ENCODE data around the gene DNAI7.

DNAI7 gene

DNA sequence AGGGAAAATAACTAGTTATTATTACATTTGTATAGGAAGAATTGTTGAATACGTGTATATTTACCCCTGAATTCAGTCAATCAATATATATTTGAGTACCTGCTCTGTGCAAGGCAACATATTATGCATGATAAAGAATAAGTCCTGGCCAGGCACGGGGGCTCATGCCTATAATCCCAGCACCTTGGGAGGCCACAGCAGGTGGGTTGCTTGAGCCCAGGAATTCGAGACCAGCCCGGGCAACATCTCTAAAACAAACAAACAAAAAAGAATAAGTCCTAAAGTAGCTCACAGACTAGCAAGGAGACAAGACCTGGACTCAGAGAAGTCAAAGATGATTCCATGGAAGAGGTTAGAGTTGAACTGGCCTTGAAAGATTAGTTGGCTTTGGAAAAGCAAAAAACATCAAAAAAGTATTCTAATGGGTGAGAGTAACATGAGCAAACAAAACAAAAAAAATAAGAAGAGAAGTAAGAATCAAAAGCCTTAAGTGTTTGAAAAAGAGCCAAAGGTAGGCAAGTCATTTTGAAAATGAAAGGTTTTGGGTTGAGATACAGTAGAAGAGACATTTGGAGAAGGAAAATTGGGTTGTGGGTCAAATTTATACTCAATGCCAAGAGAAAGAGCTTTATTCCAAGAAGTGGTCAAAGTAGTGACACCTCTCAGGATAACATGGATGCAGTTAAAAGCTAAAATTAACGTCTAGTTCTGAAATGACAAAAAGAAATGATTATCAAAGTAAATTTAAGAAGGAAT, 130.9 kb downstream of the DNAI7 start:
- H3F3A ChIP-seq (ENCODE audit: insufficient read depth, low read length), result no peaks in the 10 kb centered on the region
- no peak for TF ChIP-seq EZH2 (optimal IDR thresholded peaks at IDR 0.05; ENCODE audit: low read depth, low read length)
- TF ChIP-seq EZH2phosphoT487 (IDR thresholded peaks at IDR 0.05; ENCODE audit: low read length), result no peak
- TF ChIP-seq, protein P1, sequence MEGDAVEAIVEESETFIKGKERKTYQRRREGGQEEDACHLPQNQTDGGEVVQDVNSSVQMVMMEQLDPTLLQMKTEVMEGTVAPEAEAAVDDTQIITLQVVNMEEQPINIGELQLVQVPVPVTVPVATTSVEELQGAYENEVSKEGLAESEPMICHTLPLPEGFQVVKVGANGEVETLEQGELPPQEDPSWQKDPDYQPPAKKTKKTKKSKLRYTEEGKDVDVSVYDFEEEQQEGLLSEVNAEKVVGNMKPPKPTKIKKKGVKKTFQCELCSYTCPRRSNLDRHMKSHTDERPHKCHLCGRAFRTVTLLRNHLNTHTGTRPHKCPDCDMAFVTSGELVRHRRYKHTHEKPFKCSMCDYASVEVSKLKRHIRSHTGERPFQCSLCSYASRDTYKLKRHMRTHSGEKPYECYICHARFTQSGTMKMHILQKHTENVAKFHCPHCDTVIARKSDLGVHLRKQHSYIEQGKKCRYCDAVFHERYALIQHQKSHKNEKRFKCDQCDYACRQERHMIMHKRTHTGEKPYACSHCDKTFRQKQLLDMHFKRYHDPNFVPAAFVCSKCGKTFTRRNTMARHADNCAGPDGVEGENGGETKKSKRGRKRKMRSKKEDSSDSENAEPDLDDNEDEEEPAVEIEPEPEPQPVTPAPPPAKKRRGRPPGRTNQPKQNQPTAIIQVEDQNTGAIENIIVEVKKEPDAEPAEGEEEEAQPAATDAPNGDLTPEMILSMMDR (IDR thresholded peaks at IDR 0.05; ENCODE audit: low read length), result no peak
- H3K4me1 ChIP-seq (ENCODE audit: low read length), result no peaks in the 10 kb centered on the region
- H3K27me3 ChIP-seq (replicated peaks; ENCODE audit: insufficient read depth, low read length), result no peaks in the 10 kb centered on the region
- no peak overlapping the region for H3K4me2 ChIP-seq (ENCODE audit: low read depth, low read length)
- no peak overlapping the region for H3K27ac ChIP-seq (ENCODE audit: low read length)
- H3K9me2 ChIP-seq (replicated peaks; ENCODE audit: insufficient read depth, low read length), result no peaks in the 10 kb centered on the region
- H3K79me2 ChIP-seq (ENCODE audit: low read length), result peaks cover 36% of the 10 kb centered on the region
- no peaks in the 10 kb centered on the region for H4K20me1 ChIP-seq (ENCODE audit: insufficient read depth, low read length)
- no peak overlapping the region for H2AFZ ChIP-seq (ENCODE audit: low read length)
- no peak for DNase-seq
- H3K36me3 ChIP-seq (replicated peaks; ENCODE audit: insufficient read depth, low read length), result no peaks in the 10 kb centered on the region
- no peak overlapping the region for H3K9ac ChIP-seq (ENCODE audit: low read length)
- no peak overlapping the region for H3K4me3 ChIP-seq (ENCODE audit: low read length)
- no peaks in the 10 kb centered on the region for H3K9me3 ChIP-seq (replicated peaks; ENCODE audit: insufficient read depth, low read length)

DNA sequence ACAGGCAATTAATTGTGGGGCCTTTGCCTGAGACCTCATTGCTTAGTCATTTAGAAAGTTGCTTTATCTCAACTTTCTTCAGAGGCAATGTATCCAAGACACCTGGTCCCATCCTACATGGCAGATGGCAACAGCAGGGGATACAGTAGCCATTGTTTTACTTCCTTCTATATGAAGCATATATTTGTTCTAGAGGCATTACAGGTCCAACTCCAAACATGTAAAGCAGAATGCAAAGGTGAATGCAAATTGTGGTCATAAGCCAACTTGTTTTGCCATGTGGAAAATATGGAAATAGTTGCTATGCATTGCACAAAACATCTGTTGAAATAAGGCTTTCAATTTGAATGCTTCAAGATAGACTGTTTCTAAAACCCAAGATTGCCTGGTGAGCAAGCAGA, 136.3 kb downstream of the DNAI7 start:
- Histone ChIP-seq H3K4me1 (ENCODE audit: low read length) (no peaks in the 10 kb centered on the region), H3K9me2 (replicated peaks; ENCODE audit: insufficient read depth, low read length) (no peaks in the 10 kb centered on the region), H3K9ac (ENCODE audit: low read length) (no peak overlapping the region), H3K4me3 (ENCODE audit: low read length) (no peak overlapping the region), H4K20me1 (ENCODE audit: insufficient read depth, low read length) (no peaks in the 10 kb centered on the region), H3K9me3 (replicated peaks; ENCODE audit: insufficient read depth, low read length) (no peaks in the 10 kb centered on the region), H3K27ac (ENCODE audit: low read length) (no peak overlapping the region), H2AFZ (ENCODE audit: low read length) (no peak overlapping the region), H3K36me3 (replicated peaks; ENCODE audit: insufficient read depth, low read length) (no peaks in the 10 kb centered on the region), H3K4me2 (ENCODE audit: low read depth, low read length) (no peak overlapping the region), H3F3A (ENCODE audit: insufficient read depth, low read length) (no peaks in the 10 kb centered on the region), H3K27me3 (replicated peaks; ENCODE audit: insufficient read depth, low read length) (no peaks in the 10 kb centered on the region), H3K79me2 (ENCODE audit: low read length) (peaks cover 90% of the 10 kb centered on the region)
- DNase-seq, result no peak
- no peak for TF ChIP-seq EZH2 (optimal IDR thresholded peaks at IDR 0.05; ENCODE audit: low read depth, low read length)

Measured in MM.1S (cell line).